ENCODE data around the gene ZSCAN2.
A peak's percentile ranks its signal among the peaks of the same experiment; 100 is the strongest.
"Not testable (repeated sequence)": the region's sequence is repeated elsewhere in the genome, so short reads cannot be mapped to it uniquely, and the experiment has no call there.

The ZSCAN2 gene

GRCh38 chr15:84600687-84601554 lies at the start of gene ZSCAN2:
TSS of gene ZSCAN2 (plus strand) at chr15:84601009. CDS start at chr15:84603928, 2,919 bp downstream.
- DNase-seq (ENCODE audit: low read depth, low spot score) = peak; percentile 98

GRCh38 chr15:84551624-84552023 lies 49.2 kb upstream of the ZSCAN2 start:
- not testable (repeated sequence) for DNase-seq (ENCODE audit: low read depth, low spot score)

GRCh38 chr15:84552896-84553295 lies 47.9 kb upstream of the ZSCAN2 start:
- no peak for DNase-seq (ENCODE audit: low read depth, low spot score)

GRCh38 chr15:84556690-84557089 lies 44.1 kb upstream of the ZSCAN2 start:
- DNase-seq (ENCODE audit: low read depth, low spot score) = not testable (repeated sequence)

GRCh38 chr15:84568021-84568420 lies 32.8 kb upstream of the ZSCAN2 start:
- DNase-seq (ENCODE audit: low read depth, low spot score) = not testable (repeated sequence)

GRCh38 chr15:84570164-84570735 lies 30.6 kb upstream of the ZSCAN2 start:
- DNase-seq (ENCODE audit: low read depth, low spot score) = peak; percentile 35

GRCh38 chr15:84572231-84572630 lies 28.6 kb upstream of the ZSCAN2 start:
- no peak for DNase-seq (ENCODE audit: low read depth, low spot score)

GRCh38 chr15:84575493-84575892 lies 25.3 kb upstream of the ZSCAN2 start:
- no peak for DNase-seq (ENCODE audit: low read depth, low spot score)

- DNase-seq (ENCODE audit: low read depth, low spot score) = not testable (repeated sequence)
Measured at GRCh38 chr15:84577891-84578290, 22.9 kb upstream of the ZSCAN2 start.

GRCh38 chr15:84579261-84579721 lies 21.5 kb upstream of the ZSCAN2 start:
- DNase-seq (ENCODE audit: low read depth, low spot score) = not testable (repeated sequence)

- DNase-seq (ENCODE audit: low read depth, low spot score) = not testable (repeated sequence)
Measured at GRCh38 chr15:84581676-84582428, 19.0 kb upstream of the ZSCAN2 start.

GRCh38 chr15:84582583-84583157 lies 18.1 kb upstream of the ZSCAN2 start:
- DNase-seq (ENCODE audit: low read depth, low spot score) = no peak

GRCh38 chr15:84583921-84584320 lies 16.9 kb upstream of the ZSCAN2 start:
- DNase-seq (ENCODE audit: low read depth, low spot score) = not testable (repeated sequence)

- no peak for DNase-seq (ENCODE audit: low read depth, low spot score)
Measured at GRCh38 chr15:84586696-84587095, 14.1 kb upstream of the ZSCAN2 start.

- peak; percentile 86 for DNase-seq (ENCODE audit: low read depth, low spot score)
Measured at GRCh38 chr15:84588053-84588874, 12.5 kb upstream of the ZSCAN2 start.

- no peak for DNase-seq (ENCODE audit: low read depth, low spot score)
Measured at GRCh38 chr15:84590406-84590805, 10.4 kb upstream of the ZSCAN2 start.

- DNase-seq (ENCODE audit: low read depth, low spot score) = no peak
Measured at GRCh38 chr15:84591815-84592214, 9.0 kb upstream of the ZSCAN2 start.

GRCh38 chr15:84594617-84595290 lies 6.1 kb upstream of the ZSCAN2 start:
- DNase-seq (ENCODE audit: low read depth, low spot score) = no peak

- no peak for DNase-seq (ENCODE audit: low read depth, low spot score)
Measured at GRCh38 chr15:84595660-84596059, 5.1 kb upstream of the ZSCAN2 start.

- DNase-seq (ENCODE audit: low read depth, low spot score) = no peak
Measured at GRCh38 chr15:84597296-84597695, 3.5 kb upstream of the ZSCAN2 start.
